Stimulated activated CD8-positive, alpha-beta memory T cell treated with anti-CD3 and anti-CD28 coated beads, Interleukin-4, amount 100 ng/mL, for 4 hours (primary cell): Measurements from ENCODE around the gene EXOC6.

Experiments used
- DNase-seq, 2 donors: peaks; one replicate each; pipeline ENCODE4 v3.0.0-alpha.2; 2020; ENCODE audit warnings: low read depth in 2 of 2, low spot score in 1 of 2

EXOC6 gene

DNA sequence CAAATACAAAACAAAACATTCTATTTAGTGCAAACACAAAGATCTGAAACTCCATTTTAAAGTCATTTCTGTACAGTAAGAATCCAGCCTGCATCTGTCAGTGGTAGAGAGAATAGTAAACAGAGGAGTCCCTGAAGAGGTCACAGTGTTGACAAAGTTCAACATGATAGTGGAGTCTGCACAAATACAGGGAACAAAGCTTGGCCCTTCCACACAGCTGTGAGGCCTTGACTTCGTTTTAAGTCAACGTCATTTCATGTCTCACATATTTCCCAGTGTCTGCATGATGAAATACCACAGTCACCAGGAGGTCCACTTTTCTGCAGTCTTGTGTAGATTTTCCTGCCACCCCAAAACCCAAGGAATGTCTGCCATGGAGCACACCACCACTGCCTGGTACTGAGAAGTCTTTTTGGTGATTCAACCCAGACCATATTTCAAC lies 258.3 kb downstream of the EXOC6 start:
- DNase-seq, result no peak
